Smooth muscle cell (in vitro differentiated cells): ENCODE data around the gene CYP4F2. TPM values are rescaled to one million over a fixed set of nuclear protein-coding genes. Genes with fewer than 3 reads are reported as not detected.
"Not testable (repeated sequence)": the region's sequence is repeated elsewhere in the genome, so short reads cannot be mapped to it uniquely, and the experiment has no call there.

Experiments
- DNase-seq: peaks from one replicate; lab custom pipeline; 2025; ENCODE audit not compliant: unreplicated experiment; lab: John Stamatoyannopoulos, UW
- H2AFZ ChIP-seq: fragments of 200-600 bp; sonication (generic); 2 replicates; pipeline ENCODE4 v1.6.0; 2016; ENCODE audit warnings: antibody characterized with exemption, low read depth, mild to moderate bottlenecking
- H3F3A ChIP-seq: fragments of 200-600 bp; sonication (generic); 2 replicates; pipeline ENCODE4 v1.6.0; 2017; ENCODE audit warnings: antibody characterized with exemption, low read depth
- H3K27ac ChIP-seq: fragments of 200-600 bp; sonication (generic); 2 replicates; pipeline ENCODE4 v1.5.1; 2016; ENCODE audit warnings: low read depth, mild to moderate bottlenecking
- H3K27me3 ChIP-seq: fragments of 200-600 bp; sonication (generic); 2 replicates; pipeline ENCODE4 v1.6.1; 2016; ENCODE audit warnings: low read depth, mild to moderate bottlenecking
- H3K36me3 ChIP-seq: fragments of 200-600 bp; sonication (generic); 2 replicates; pipeline ENCODE4 v1.5.1; 2016; ENCODE audit warnings: low read depth
- H3K4me1 ChIP-seq: fragments of 200-600 bp; sonication (generic); 2 replicates; pipeline ENCODE4 v1.5.1; 2016; ENCODE audit warnings: low read depth
- H3K4me2 ChIP-seq: fragments of 200-600 bp; sonication (generic); 2 replicates; pipeline ENCODE4 v1.6.0; 2016; ENCODE audit warnings: mild to moderate bottlenecking
- H3K4me3 ChIP-seq: fragments of 200-600 bp; sonication (generic); 2 replicates; pipeline ENCODE4 v1.5.1; 2016; ENCODE audit warnings: mild to moderate bottlenecking
- H3K79me2 ChIP-seq: fragments of 200-600 bp; sonication (generic); 2 replicates; pipeline ENCODE4 v1.6.0; 2016; ENCODE audit warnings: low read depth, mild to moderate bottlenecking
- H3K9ac ChIP-seq: fragments of 200-600 bp; sonication (generic); 2 replicates; pipeline ENCODE4 v1.6.0; 2016; ENCODE audit warnings: low read depth
- H3K9me3 ChIP-seq: fragments of 200-600 bp; sonication (generic); replicated peaks from 2 replicates; pipeline ENCODE4 v1.5.1; 2016; ENCODE audit warnings: low read depth
- H4K20me1 ChIP-seq: fragments of 200-600 bp; sonication (generic); 2 replicates; pipeline ENCODE4 v1.6.0; 2016; ENCODE audit warnings: low read depth
- WGBS: methylation state at CpG from one replicate; pipeline ENCODE4 v1.1.7; 2016; ENCODE audit warnings: low lambda C conversion rate; 5-methylcytosine and 5-hydroxymethylcytosine counted together
- polyA plus RNA-seq: library from polyadenylated mRNA; unstranded; fragments of >200 nt; fragmentation: Nextera tagmentation; extraction: Ambion mirVana; gene quantifications from 2 replicates; pipeline ENCODE4 v1.2.1, GENCODE V29; 2016
- small RNA-seq: library from RNA; depleted of rRNA; stranded (forward); fragments of <200 nt; gene quantifications from one replicate; pipeline ENCODE3, GENCODE V24; 2014
- total RNA-seq: library from RNA; depleted of rRNA; stranded (reverse); fragments of >200 nt; gene quantifications from 2 replicates; pipeline ENCODE4 v1.2.3, GENCODE V29; 2014
- TF ChIP-seq, protein P1 (sequence below): fragments of 200-600 bp; sonication (generic); IDR thresholded peaks from 2 replicates; pipeline ENCODE4 v1.5.1; 2017; ENCODE audit warnings: borderline replicate concordance, mild to moderate bottlenecking, antibody characterized with exemption; ENCODE audit not compliant: insufficient read depth, poor library complexity, severe bottlenecking

The CYP4F2 gene
- total and polyA plus RNA-seq, 2 experiments from 2014 or later: not detected

DNA sequence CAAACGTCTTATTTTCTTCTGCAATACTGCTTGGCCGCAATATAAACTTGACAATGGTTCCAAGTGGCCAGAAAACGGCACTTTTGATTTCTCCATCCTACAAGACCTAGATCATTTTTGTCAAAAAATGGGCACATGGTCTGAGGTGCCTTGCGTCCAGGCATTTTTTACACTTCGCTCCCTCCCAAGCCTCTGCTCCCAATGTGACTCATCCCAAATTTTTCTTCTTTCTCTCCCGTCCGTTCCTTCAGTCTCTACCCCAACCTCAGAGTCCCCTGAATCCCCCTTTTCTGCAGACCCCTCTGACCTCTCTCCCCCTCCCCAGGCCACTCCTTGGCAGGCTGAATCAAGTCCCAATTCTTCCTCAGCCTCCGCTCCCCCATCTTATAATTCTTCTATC is 68.1 kb downstream of the CYP4F2 start:
- no peak for DNase-seq
- no peak overlapping the region for H3K4me3 ChIP-seq
- no peaks in the 10 kb centered on the region for H3K79me2 ChIP-seq
- H3K9me3 ChIP-seq: no peaks in the 10 kb centered on the region
- no peaks in the 10 kb centered on the region for H3K36me3 ChIP-seq
- H3K27me3 ChIP-seq: no peaks in the 10 kb centered on the region
- H3K9ac ChIP-seq: no peak overlapping the region
- WGBS: 83% methylated on average over 8 of the region's 8 CpGs
- no peaks in the 10 kb centered on the region for H3F3A ChIP-seq
- H2AFZ ChIP-seq: no peak overlapping the region
- TF ChIP-seq, protein P1, sequence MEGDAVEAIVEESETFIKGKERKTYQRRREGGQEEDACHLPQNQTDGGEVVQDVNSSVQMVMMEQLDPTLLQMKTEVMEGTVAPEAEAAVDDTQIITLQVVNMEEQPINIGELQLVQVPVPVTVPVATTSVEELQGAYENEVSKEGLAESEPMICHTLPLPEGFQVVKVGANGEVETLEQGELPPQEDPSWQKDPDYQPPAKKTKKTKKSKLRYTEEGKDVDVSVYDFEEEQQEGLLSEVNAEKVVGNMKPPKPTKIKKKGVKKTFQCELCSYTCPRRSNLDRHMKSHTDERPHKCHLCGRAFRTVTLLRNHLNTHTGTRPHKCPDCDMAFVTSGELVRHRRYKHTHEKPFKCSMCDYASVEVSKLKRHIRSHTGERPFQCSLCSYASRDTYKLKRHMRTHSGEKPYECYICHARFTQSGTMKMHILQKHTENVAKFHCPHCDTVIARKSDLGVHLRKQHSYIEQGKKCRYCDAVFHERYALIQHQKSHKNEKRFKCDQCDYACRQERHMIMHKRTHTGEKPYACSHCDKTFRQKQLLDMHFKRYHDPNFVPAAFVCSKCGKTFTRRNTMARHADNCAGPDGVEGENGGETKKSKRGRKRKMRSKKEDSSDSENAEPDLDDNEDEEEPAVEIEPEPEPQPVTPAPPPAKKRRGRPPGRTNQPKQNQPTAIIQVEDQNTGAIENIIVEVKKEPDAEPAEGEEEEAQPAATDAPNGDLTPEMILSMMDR: no peak
- H4K20me1 ChIP-seq: no peaks in the 10 kb centered on the region
- H3K27ac ChIP-seq: no peak overlapping the region
- H3K4me2 ChIP-seq: no peak overlapping the region
- no peaks in the 10 kb centered on the region for H3K4me1 ChIP-seq

DNA sequence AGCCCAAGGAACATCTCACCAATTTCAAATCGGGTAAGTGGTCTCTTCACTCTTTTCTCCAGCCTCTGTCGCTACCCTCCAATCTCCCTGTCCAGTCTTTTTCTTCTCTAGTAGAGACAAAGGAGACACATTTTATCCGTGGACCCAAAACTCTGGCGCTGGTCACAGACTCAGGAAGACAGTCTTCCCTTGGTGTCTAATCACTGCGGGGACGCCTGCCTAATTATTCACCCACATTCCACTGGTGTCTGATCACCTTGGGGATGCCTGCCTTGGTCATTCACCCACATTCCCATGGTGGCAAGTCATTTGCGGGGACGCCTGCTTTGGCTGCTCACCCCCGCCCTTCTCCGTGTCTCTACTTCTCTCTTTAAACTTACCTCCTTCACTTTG is 68.6 kb downstream of the CYP4F2 start:
- H3F3A ChIP-seq: no peaks in the 10 kb centered on the region
- H3K4me2 ChIP-seq: no peak overlapping the region
- TF ChIP-seq, protein P1: no peak
- no peaks in the 10 kb centered on the region for H3K36me3 ChIP-seq
- H3K9ac ChIP-seq: no peak overlapping the region
- H3K4me3 ChIP-seq: no peak overlapping the region
- no peaks in the 10 kb centered on the region for H3K27me3 ChIP-seq
- no peak overlapping the region for H2AFZ ChIP-seq
- no peaks in the 10 kb centered on the region for H3K4me1 ChIP-seq
- H3K27ac ChIP-seq: no peak overlapping the region
- DNase-seq: no peak
- WGBS: 79% methylated on average over 10 of the region's 10 CpGs
- no peaks in the 10 kb centered on the region for H3K9me3 ChIP-seq
- no peaks in the 10 kb centered on the region for H4K20me1 ChIP-seq
- H3K79me2 ChIP-seq: no peaks in the 10 kb centered on the region

DNA sequence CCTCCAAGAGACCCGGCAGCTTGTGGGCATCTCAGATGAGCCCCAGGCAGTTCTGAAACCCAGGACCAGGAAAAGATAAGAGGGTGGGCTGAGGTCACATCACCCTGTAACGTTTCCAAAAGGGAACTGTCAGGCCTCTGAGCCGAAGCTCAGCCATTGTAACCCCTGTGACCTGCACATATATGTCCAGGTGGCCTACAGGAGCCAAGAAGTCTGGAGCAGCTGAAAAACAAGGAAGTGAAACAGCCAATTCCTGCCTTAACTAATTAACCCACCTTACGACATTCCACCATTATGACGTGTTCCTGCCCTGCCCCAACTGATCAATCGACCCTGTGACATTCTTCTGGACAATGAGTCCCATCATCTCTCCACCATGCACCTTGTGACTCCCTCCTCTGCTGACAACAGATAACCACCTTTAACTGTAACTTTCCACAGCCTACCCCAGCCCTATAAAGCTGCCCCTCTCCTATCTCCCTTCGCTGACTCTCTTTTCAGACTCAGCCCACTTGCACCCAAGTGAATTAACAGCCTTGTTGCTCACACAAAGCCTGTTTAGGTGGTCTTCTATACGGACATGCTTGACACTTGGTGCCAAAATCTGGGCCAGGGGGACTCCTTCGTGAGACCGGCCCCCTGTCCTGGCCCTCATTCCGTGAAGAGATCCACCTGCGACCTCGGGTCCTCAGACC is 69.1 kb downstream of the CYP4F2 start:
- not testable (repeated sequence) for H4K20me1 ChIP-seq, H3K79me2 ChIP-seq, H3K4me3 ChIP-seq, H3K9ac ChIP-seq, H3K36me3 ChIP-seq, H3K27ac ChIP-seq, H3K4me1 ChIP-seq, DNase-seq, H3K4me2 ChIP-seq, H3K27me3 ChIP-seq, H3F3A ChIP-seq, H3K9me3 ChIP-seq, H2AFZ ChIP-seq
- 61% methylated on average over 13 of the region's 13 CpGs for WGBS

DNA sequence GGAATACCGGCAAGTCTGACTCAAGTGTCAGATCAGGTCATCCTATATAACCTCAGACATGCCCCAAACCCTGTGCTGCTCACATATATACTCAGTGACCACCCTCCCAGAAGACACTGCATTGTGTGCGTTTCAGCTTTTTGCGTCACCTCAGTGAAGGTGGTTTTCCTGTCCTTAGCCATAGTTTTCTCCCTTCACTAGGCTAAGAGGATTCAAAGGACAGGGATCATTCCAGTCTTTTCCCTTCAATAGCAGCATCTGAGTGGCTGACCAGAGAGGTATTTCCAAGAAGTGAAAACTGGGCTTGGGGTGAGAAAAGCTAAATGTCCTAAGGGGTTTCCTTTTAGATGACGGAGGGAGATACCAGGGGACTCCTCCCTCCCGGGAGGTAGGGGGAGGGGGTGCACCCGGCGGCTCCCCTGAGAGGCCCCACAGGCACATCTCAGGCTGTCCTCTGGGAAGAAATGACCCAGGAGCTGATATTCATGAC is 69.7 kb downstream of the CYP4F2 start:
- TF ChIP-seq, protein P1: no peak
- H4K20me1 ChIP-seq: no peaks in the 10 kb centered on the region
- H3K27ac ChIP-seq: no peak overlapping the region
- H3K4me1 ChIP-seq: no peaks in the 10 kb centered on the region
- no peak for DNase-seq
- H2AFZ ChIP-seq: no peak overlapping the region
- no peak overlapping the region for H3K4me3 ChIP-seq
- no peaks in the 10 kb centered on the region for H3K36me3 ChIP-seq
- H3K9me3 ChIP-seq: no peaks in the 10 kb centered on the region
- 87% methylated on average over 7 of the region's 7 CpGs for WGBS
- H3K9ac ChIP-seq: no peak overlapping the region
- no peaks in the 10 kb centered on the region for H3K79me2 ChIP-seq
- H3K4me2 ChIP-seq: no peak overlapping the region
- no peaks in the 10 kb centered on the region for H3K27me3 ChIP-seq
- H3F3A ChIP-seq: no peaks in the 10 kb centered on the region

Small RNA genes lying within 50 kb of the gene (small RNA-seq; reads per million reads assigned to genes)
- not detected for gene CYP4F36P

Other genes starting within 250 kb of the CYP4F2 start
- not detected in 2 replicates for gene CYP4F12, start 225.0 kb downstream of the CYP4F2 start, total RNA-seq
- gene CYP4F12, start 225.0 kb downstream of the CYP4F2 start, polyA plus RNA-seq: not detected in 2 replicates
- gene OR10H2, start 170.1 kb downstream of the CYP4F2 start, total RNA-seq: not detected in 2 replicates
- gene OR10H2, start 170.1 kb downstream of the CYP4F2 start, polyA plus RNA-seq: not detected in 2 replicates
- gene OR10H3, start 160.1 kb downstream of the CYP4F2 start, total RNA-seq: not detected in 2 replicates
- not detected in 2 replicates for gene OR10H3, start 160.1 kb downstream of the CYP4F2 start, polyA plus RNA-seq
- not detected in 2 replicates for gene OR10H5, start 110.4 kb downstream of the CYP4F2 start, total RNA-seq
- not detected in 2 replicates for gene OR10H5, start 110.4 kb downstream of the CYP4F2 start, polyA plus RNA-seq
- not detected in 2 replicates for gene OR10H1, start 82.4 kb downstream of the CYP4F2 start, total RNA-seq
- gene OR10H1, start 82.4 kb downstream of the CYP4F2 start, polyA plus RNA-seq: not detected in 2 replicates
- not detected in 2 replicates for gene CYP4F11, start 36.5 kb upstream of the CYP4F2 start, total RNA-seq
- not detected in 2 replicates for gene CYP4F11, start 36.5 kb upstream of the CYP4F2 start, polyA plus RNA-seq
- not detected in 2 replicates for gene OR10H4, start 50.9 kb upstream of the CYP4F2 start, total RNA-seq
- not detected in 2 replicates for gene OR10H4, start 50.9 kb upstream of the CYP4F2 start, polyA plus RNA-seq
- 1,074 and 1,158 TPM in 2 replicates for gene TPM4, start 178.4 kb upstream of the CYP4F2 start, total RNA-seq
- 921 and 1,070 TPM in 2 replicates for gene TPM4, start 178.4 kb upstream of the CYP4F2 start, polyA plus RNA-seq
- gene RAB8A, start 213.8 kb upstream of the CYP4F2 start, total RNA-seq: 47.3 and 60.2 TPM in 2 replicates
- 90.5 and 96.0 TPM in 2 replicates for gene RAB8A, start 213.8 kb upstream of the CYP4F2 start, polyA plus RNA-seq
- 0.22 TPM in 1 of 2 replicates, not detected in the other for gene HSH2D, start 245.6 kb upstream of the CYP4F2 start, total RNA-seq
- gene HSH2D, start 245.6 kb upstream of the CYP4F2 start, polyA plus RNA-seq: 0.07 and 0.17 TPM in 2 replicates